Neuron (in vitro differentiated cells): Measurements from ENCODE around the gene SUPT3H.

ENCODE experiments used
- H2AFZ ChIP-seq: one replicate; pipeline ENCODE4 v1.6.1; 2013; ENCODE audit warnings: low read depth, mild to moderate bottlenecking, inconsistent platforms, low read length, moderate library complexity
- H3K27me3 ChIP-seq: one replicate; pipeline ENCODE4 v1.6.1; 2013; ENCODE audit warnings: low read length; ENCODE audit not compliant: insufficient read depth
- H3K36me3 ChIP-seq: one replicate; pipeline ENCODE4 v1.6.1; 2013; ENCODE audit warnings: low read length; ENCODE audit not compliant: insufficient read depth
- H3K4me1 ChIP-seq: one replicate; pipeline ENCODE4 v1.6.1; 2013; ENCODE audit warnings: low read length; ENCODE audit not compliant: insufficient read depth
- H3K4me3 ChIP-seq: 2 replicates; pipeline ENCODE4 v1.5.1; 2013; ENCODE audit warnings: mild to moderate bottlenecking, low read length, moderate library complexity
- H3K9me3 ChIP-seq: one replicate; pipeline ENCODE4 v1.6.1; 2013; ENCODE audit warnings: low read length

The SUPT3H gene

GRCh38 chr6:45377554-45378333 lies at the start of gene SUPT3H:
TSS of gene SUPT3H (minus strand) at chr6:45377934.
- H3K9me3 ChIP-seq, result no peaks in the 10 kb centered on the region
- H3K27me3 ChIP-seq, result no peaks in the 10 kb centered on the region
- no peaks in the 10 kb centered on the region for H3K36me3 ChIP-seq
- H2AFZ ChIP-seq, result peak within 1 kb of the TSS; percentile 86
- peaks cover 12% of the 10 kb centered on the region for H3K4me1 ChIP-seq
- H3K4me3 ChIP-seq, result peak within 1 kb of the TSS; percentile 63

GRCh38 chr6:45426251-45426650 lies 48.5 kb upstream of the SUPT3H start:
- Histone ChIP-seq H3K4me3 (no peak overlapping the region), H3K27me3 (no peaks in the 10 kb centered on the region), H2AFZ (no peak overlapping the region), H3K9me3 (no peaks in the 10 kb centered on the region), H3K36me3 (no peaks in the 10 kb centered on the region), H3K4me1 (peaks cover 9% of the 10 kb centered on the region)

GRCh38 chr6:45424451-45424861 lies 46.7 kb upstream of the SUPT3H start:
- Histone ChIP-seq H2AFZ (peak overlapping the region; percentile 99), H3K4me1 (peaks cover 26% of the 10 kb centered on the region), H3K27me3 (no peaks in the 10 kb centered on the region), H3K9me3 (no peaks in the 10 kb centered on the region), H3K36me3 (no peaks in the 10 kb centered on the region), H3K4me3 (peak overlapping the region; percentile 55)

GRCh38 chr6:45423824-45424450 lies 46.2 kb upstream of the SUPT3H start:
- peaks cover 31% of the 10 kb centered on the region for H3K4me1 ChIP-seq
- H2AFZ ChIP-seq, result peak overlapping the region; percentile 99
- no peaks in the 10 kb centered on the region for H3K9me3 ChIP-seq
- H3K36me3 ChIP-seq, result no peaks in the 10 kb centered on the region
- H3K27me3 ChIP-seq, result no peaks in the 10 kb centered on the region
- H3K4me3 ChIP-seq, result peak overlapping the region; percentile 55

- Histone ChIP-seq H3K9me3 (no peaks in the 10 kb centered on the region), H3K4me3 (peak overlapping the region; percentile 55), H3K27me3 (no peaks in the 10 kb centered on the region), H3K4me1 (peaks cover 32% of the 10 kb centered on the region), H3K36me3 (no peaks in the 10 kb centered on the region), H2AFZ (peak overlapping the region; percentile 99)
These were observed 45.5 kb upstream of the SUPT3H start for GRCh38 chr6:45423111-45423823.

- Histone ChIP-seq H3K36me3 (no peaks in the 10 kb centered on the region), H3K9me3 (no peaks in the 10 kb centered on the region), H3K27me3 (no peaks in the 10 kb centered on the region), H3K4me3 (peak overlapping the region; percentile 55), H3K4me1 (peaks cover 32% of the 10 kb centered on the region), H2AFZ (peak overlapping the region; percentile 99)
These were observed 44.9 kb upstream of the SUPT3H start for GRCh38 chr6:45422503-45423110.

- no peaks in the 10 kb centered on the region for H3K27me3 ChIP-seq
- no peaks in the 10 kb centered on the region for H3K36me3 ChIP-seq
- peak overlapping the region; percentile 99 for H2AFZ ChIP-seq
- H3K9me3 ChIP-seq, result no peaks in the 10 kb centered on the region
- H3K4me3 ChIP-seq, result peak overlapping the region; percentile 55
- peaks cover 32% of the 10 kb centered on the region for H3K4me1 ChIP-seq
These were observed 44.2 kb upstream of the SUPT3H start for GRCh38 chr6:45421709-45422502.

GRCh38 chr6:45420909-45421708 lies 43.4 kb upstream of the SUPT3H start:
- peak overlapping the region; percentile 99 for H2AFZ ChIP-seq
- peaks cover 32% of the 10 kb centered on the region for H3K4me1 ChIP-seq
- no peaks in the 10 kb centered on the region for H3K36me3 ChIP-seq
- no peaks in the 10 kb centered on the region for H3K9me3 ChIP-seq
- H3K27me3 ChIP-seq, result no peaks in the 10 kb centered on the region
- peak overlapping the region; percentile 55 for H3K4me3 ChIP-seq

GRCh38 chr6:45420083-45420908 lies 42.6 kb upstream of the SUPT3H start:
- Histone ChIP-seq H3K4me1 (peaks cover 32% of the 10 kb centered on the region), H3K36me3 (no peaks in the 10 kb centered on the region), H2AFZ (peak overlapping the region; percentile 66), H3K4me3 (peak overlapping the region; percentile 55), H3K9me3 (no peaks in the 10 kb centered on the region), H3K27me3 (no peaks in the 10 kb centered on the region)

- Histone ChIP-seq H3K27me3 (no peaks in the 10 kb centered on the region), H2AFZ (no peak overlapping the region), H3K9me3 (no peaks in the 10 kb centered on the region), H3K36me3 (no peaks in the 10 kb centered on the region), H3K4me1 (peaks cover 32% of the 10 kb centered on the region), H3K4me3 (peak overlapping the region; percentile 55)
These were observed 41.9 kb upstream of the SUPT3H start for GRCh38 chr6:45419571-45420082.

- Histone ChIP-seq H3K36me3 (no peaks in the 10 kb centered on the region), H3K4me1 (peaks cover 25% of the 10 kb centered on the region), H2AFZ (no peak overlapping the region), H3K4me3 (no peak overlapping the region), H3K27me3 (no peaks in the 10 kb centered on the region), H3K9me3 (no peaks in the 10 kb centered on the region)
These were observed 39.7 kb upstream of the SUPT3H start for GRCh38 chr6:45417436-45417835.
